B cell (primary cell): ENCODE results near the gene ESRRA. TPM values are rescaled to one million over a fixed set of nuclear protein-coding genes. Genes with fewer than 3 reads are reported as not detected.

ENCODE experiments used
- ATAC-seq: fragments of 200-7000 bp; cut with Tn5 transposase; one replicate; pipeline ENCODE4 v1.10.0; 2021; ENCODE audit warnings: low read depth, mild to moderate bottlenecking, moderate number of reproducible peaks, moderate library complexity
- CTCF ChIA-PET: fragments of 350-600 bp; sonication (Branson Sonifier 250); formaldehyde crosslinking; loops from one replicate; lab custom pipeline; 2021; ENCODE audit warnings: antibody characterized with exemption, inconsistent platforms; lab: Charles Lee
- POLR2A ChIA-PET: fragments of 350-600 bp; sonication (Branson Sonifier 250); formaldehyde crosslinking; loops from one replicate; lab custom pipeline; 2021; ENCODE audit warnings: antibody characterized with exemption; lab: Charles Lee
- DNase-seq: peaks from one replicate; pipeline ENCODE4 v3.0.0; 2013
- H2AFZ ChIP-seq: 2 replicates; pipeline ENCODE4 v1.6.1; 2012; ENCODE audit warnings: mild to moderate bottlenecking, low read depth, low read length; ENCODE audit not compliant: insufficient read depth, poor library complexity, severe bottlenecking
- H3K27ac ChIP-seq, 2 donors: 1 replicate in 1 of 2; 2 replicates in 1 of 2; pipeline ENCODE4 v1.5.1; 2012 to 2013; ENCODE audit warnings: low read length in 2 of 2, mild to moderate bottlenecking in 2 of 2, moderate library complexity in 1 of 2
- H3K27me3 ChIP-seq, 4 experiments: fragments of 200-600 bp in 1 of 4; sonication (generic) in 1 of 4; replicated peaks in 1 of 4; 1 replicate in 2 of 4; 2 replicates in 2 of 4; pipeline versions ENCODE4 v1.6.1 to v1.7.0; 2013 to 2016; ENCODE audit warnings: low read length in 3 of 4, mild to moderate bottlenecking in 2 of 4, mixed read lengths in 1 of 4, moderate library complexity in 1 of 4; ENCODE audit not compliant: insufficient read depth in 4 of 4, control insufficient read depth in 3 of 4; ENCODE audit errors: control extremely low read depth in 1 of 4
- H3K36me3 ChIP-seq, 2 experiments: replicated peaks in 1 of 2; 1 replicate in 1 of 2; 2 replicates in 1 of 2; pipeline versions ENCODE4 v1.6.1 to v1.7.1; 2013; ENCODE audit warnings: low read length in 1 of 2; ENCODE audit not compliant: insufficient read depth in 2 of 2, control insufficient read depth in 1 of 2; ENCODE audit errors: control extremely low read depth in 1 of 2, extremely low read depth in 1 of 2
- H3K4me1 ChIP-seq, 2 donors: fragments of 200-600 bp in 1 of 2; sonication (generic) in 1 of 2; 1 replicate in 1 of 2; 2 replicates in 1 of 2; pipeline versions ENCODE4 v1.5.1 to v1.6.1; 2013 to 2017; ENCODE audit warnings: low read length in 2 of 2; ENCODE audit not compliant: control insufficient read depth in 2 of 2, insufficient read depth in 2 of 2
- H3K4me2 ChIP-seq: replicated peaks from 2 replicates; pipeline ENCODE3; 2012; ENCODE audit warnings: mild to moderate bottlenecking, low read depth, low read length; ENCODE audit not compliant: poor library complexity, severe bottlenecking
- H3K4me3 ChIP-seq, 5 experiments: fragments of 200-600 bp in 1 of 5; sonication (generic) in 1 of 5; 1 replicate in 3 of 5; 2 replicates in 2 of 5; pipeline versions ENCODE4 v1.5.1 to v1.7.0; 2011 to 2016; ENCODE audit warnings: low read length in 4 of 5, mild to moderate bottlenecking in 4 of 5, low read depth in 2 of 5, control low read depth in 1 of 5, moderate library complexity in 1 of 5; ENCODE audit not compliant: insufficient read depth in 1 of 5; ENCODE audit errors: control extremely low read depth in 1 of 5, extremely low read depth in 1 of 5
- H3K79me2 ChIP-seq: fragments of 200-600 bp; sonication (generic); one replicate; pipeline ENCODE4 v1.6.0; 2016; ENCODE audit warnings: low read length; ENCODE audit not compliant: control insufficient read depth, insufficient read depth
- H3K9ac ChIP-seq: fragments of 200-600 bp; sonication (generic); 2 replicates; pipeline ENCODE4 v1.6.1; 2017; ENCODE audit warnings: mild to moderate bottlenecking, low read length, moderate library complexity
- H3K9me3 ChIP-seq, 3 donors: one replicate each; pipeline versions ENCODE4 v1.6.1 to v1.7.1; 2013; ENCODE audit warnings: low read length in 2 of 3; ENCODE audit not compliant: control insufficient read depth in 2 of 3, insufficient read depth in 1 of 3; ENCODE audit errors: control extremely low read depth in 1 of 3
- H4K20me1 ChIP-seq: 2 replicates; pipeline ENCODE4 v1.6.0; 2012; ENCODE audit warnings: mild to moderate bottlenecking, low read length; ENCODE audit not compliant: insufficient read depth, control insufficient read depth, poor library complexity, severe bottlenecking
- H3K27ac Mint-ChIP-seq: one replicate; pipeline ENCODE4 v1.8.0; 2021; ENCODE audit warnings: mixed read lengths
- H3K27me3 Mint-ChIP-seq: one replicate; pipeline ENCODE4 v1.8.0; 2021; ENCODE audit warnings: mixed read lengths
- H3K4me1 Mint-ChIP-seq: one replicate; pipeline ENCODE4 v1.8.0; 2021; ENCODE audit warnings: mixed read lengths
- H3K4me3 Mint-ChIP-seq: one replicate; pipeline ENCODE4 v1.8.0; 2021; ENCODE audit warnings: mixed read lengths
- H3K9me3 Mint-ChIP-seq: one replicate; pipeline ENCODE4 v1.8.0; 2022; ENCODE audit warnings: mixed read lengths; ENCODE audit not compliant: insufficient read depth
- CTCF ChIP-seq: fragments of 200-600 bp; IDR thresholded peaks from one replicate; pipeline ENCODE4 v1.8.0; 2022; ENCODE audit warnings: antibody characterized with exemption, mild to moderate bottlenecking
- EZH2 ChIP-seq: IDR thresholded peaks from 2 replicates; pipeline ENCODE4 v1.6.1; 2012; ENCODE audit warnings: borderline replicate concordance, low read depth, mild to moderate bottlenecking, moderate library complexity, low read length; ENCODE audit not compliant: insufficient read depth, poor library complexity, severe bottlenecking
- WGBS: methylation state at CpG from one replicate; pipeline ENCODE4 v1.1.5; 2013; ENCODE audit warnings: missing lambda C conversion rate; ENCODE audit not compliant: insufficient coverage; 5-methylcytosine and 5-hydroxymethylcytosine counted together
- intact Hi-C: fragments of 100-400 bp; cut with micrococcal nuclease; formaldehyde crosslinking; loops from one replicate; pipeline ENCODE4 v1.10.0; 2022
- polyA minus RNA-seq: library from RNA; depleted of rRNA, polyadenylated mRNA; stranded (reverse); fragments of >200 nt; gene quantifications from 2 replicates; pipeline ENCODE4 v1.2.3, GENCODE V29; 2012
- polyA plus RNA-seq: library from polyadenylated mRNA; depleted of rRNA; stranded (reverse); fragments of >200 nt; gene quantifications from 2 replicates; pipeline ENCODE4 v1.2.3, GENCODE V29; 2012
- total RNA-seq, 2 donors: library from RNA; stranded (reverse); fragments of 120-200 nt in 1 of 2; gene quantifications; 1 replicate in 1 of 2; 2 replicates in 1 of 2; pipeline versions ENCODE4 v1.2.3 to v1.2.4, GENCODE V29; 2013 to 2022

ESRRA gene
- total RNA-seq: 39.6 and 43.1 TPM in 2 replicates
- total RNA-seq (2013): 21.1 TPM
- 16.3 and 19.5 TPM in 2 replicates for polyA plus RNA-seq
- 16.9 and 23.7 TPM in 2 replicates for polyA minus RNA-seq

GRCh38 chr11:64305075-64305690, at the start of gene ESRRA:
ESRRA (plus strand) TSS chr11:64305524; CDS start chr11:64307180, 1,656 bp downstream.
- DNase-seq: peak; percentile 99
- H3K9ac ChIP-seq: peak within 1 kb of the TSS; percentile 87
- H4K20me1 ChIP-seq: peaks cover 18% of the 10 kb centered on the region
- peaks cover 29% of the 10 kb centered on the region for H3K4me1 Mint-ChIP-seq
- ChIA-PET POLR2A (interaction anchor here (0.6 to 3.5 kb wide), 13 partner anchors 13 to 1698 kb away, joined by 3 to 21 read pairs (median 6); partner anchors contain the start of genes CCDC88B, FERMT3, FKBP2 and GPR137), CTCF (interaction anchor here (1.0 to 5.8 kb wide), 20 partner anchors 9 to 1552 kb away, joined by 3 to 243 read pairs (median 10); partner anchors contain the start of genes BAD, CCDC88B, FERMT3 and FKBP2)
- H3K4me3 ChIP-seq: peak within 1 kb of the TSS; percentile 78 to 88 (median 87)
- WGBS: under 1% methylated on average over 80 of the region's 81 CpGs
- H3K4me2 ChIP-seq: peak within 1 kb of the TSS; percentile 97
- H3K36me3 ChIP-seq: peaks cover 0 to 6% of the 10 kb centered on the region in 2 experiments
- ATAC-seq: peak; percentile 75
- peak within 1 kb of the TSS; percentile 95 for H3K27ac Mint-ChIP-seq
- H3K9me3 ChIP-seq: peaks cover 0 to 14% (median 0%) of the 10 kb centered on the region in 3 donors
- H3K27me3 ChIP-seq: peaks cover 0 to 25% (median 8%) of the 10 kb centered on the region in 4 experiments
- H3K4me1 ChIP-seq: peaks cover 19 to 40% of the 10 kb centered on the region in 2 donors
- H2AFZ ChIP-seq: peak within 1 kb of the TSS; percentile 77
- H3K4me3 Mint-ChIP-seq: peak within 1 kb of the TSS; percentile 98
- peaks cover 9% of the 10 kb centered on the region for H3K27me3 Mint-ChIP-seq
- H3K79me2 ChIP-seq: peaks cover 28% of the 10 kb centered on the region
- H3K9me3 Mint-ChIP-seq: no peaks in the 10 kb centered on the region
- TF ChIP-seq CTCF (no peak), EZH2 (no peak)
- intact Hi-C loops: loop anchor here (1.0 to 10.0 kb wide), 7 partner anchors 12 to 470 kb away; partner anchors contain the start of genes CCDC88B, DNAJC4, FKBP2 and GPR137
- H3K27ac ChIP-seq: peak within 1 kb of the TSS; percentile 93 to 94

- no peaks in the 10 kb centered on the region for H3K9me3 ChIP-seq
- intact Hi-C loops: no loop called here
- no peak for DNase-seq
- no peak overlapping the region for H3K4me3 ChIP-seq
- no peak overlapping the region for H3K27ac Mint-ChIP-seq
- H3K36me3 ChIP-seq: no peaks in the 10 kb centered on the region
- H3K4me1 ChIP-seq: peaks cover 12 to 14% of the 10 kb centered on the region in 2 donors
- H3K27me3 Mint-ChIP-seq: no peaks in the 10 kb centered on the region
- POLR2A ChIA-PET: interaction anchor here (1.1 to 1.2 kb wide), 2 partner anchors 13 to 48 kb away, joined by 3 read pairs; partner anchors contain the start of gene ESRRA
- H3K27ac ChIP-seq: no peak overlapping the region
- peaks cover 9% of the 10 kb centered on the region for H3K4me1 Mint-ChIP-seq
- no peak for TF ChIP-seq EZH2
- no peak for TF ChIP-seq CTCF
- no peak for ATAC-seq
- peaks cover 4% of the 10 kb centered on the region for H3K79me2 ChIP-seq
- H3K4me3 Mint-ChIP-seq: no peak overlapping the region
- CTCF ChIA-PET: no interaction called here
- no peak overlapping the region for H3K9ac ChIP-seq
- no peaks in the 10 kb centered on the region for H4K20me1 ChIP-seq
- no peaks in the 10 kb centered on the region for H3K9me3 Mint-ChIP-seq
- no peak overlapping the region for H3K4me2 ChIP-seq
- WGBS: 94% methylated on average over 15 of the region's 15 CpGs
- no peak overlapping the region for H2AFZ ChIP-seq
- H3K27me3 ChIP-seq: no peaks in the 10 kb centered on the region
Observed at GRCh38 chr11:64256300-64256699, 49.0 kb upstream of the ESRRA start.
